Lung (tissue), 10 donors: ENCODE measurements around the gene FBXW10B. TPM values are rescaled to one million over a fixed set of nuclear protein-coding genes. Genes with fewer than 3 reads are reported as not detected.
"Not testable (repeated sequence)": the region's sequence is repeated elsewhere in the genome, so short reads cannot be mapped to it uniquely, and the experiment has no call there.

ENCODE experiments used
- ATAC-seq: fragments of 200-7000 bp; cut with Tn5 transposase; one replicate; pipeline ENCODE4 v1.9.1; 2020; ENCODE audit warnings: moderate number of reproducible peaks; ENCODE audit not compliant: insufficient read depth, low FRiP score
- DNase-seq, 3 donors: peaks; one replicate each; pipeline ENCODE4 v3.0.0-alpha.2; 2013 to 2017
- H3K27ac ChIP-seq, 2 donors: one replicate each; pipeline ENCODE4 v1.5.1; 2013; ENCODE audit warnings: mild to moderate bottlenecking in 2 of 2, moderate library complexity in 2 of 2, control low read depth in 1 of 2, inconsistent platforms in 1 of 2, low read depth in 1 of 2, low read length in 1 of 2
- H3K27me3 ChIP-seq, 3 donors: one replicate each; pipeline ENCODE4 v1.5.1; 2013; ENCODE audit warnings: low read length in 2 of 3; ENCODE audit not compliant: control insufficient read depth in 3 of 3, insufficient read depth in 3 of 3
- H3K36me3 ChIP-seq, 4 donors: one replicate each; pipeline ENCODE4 v1.5.1; 2013; ENCODE audit warnings: low read length in 4 of 4, mild to moderate bottlenecking in 1 of 4, moderate library complexity in 1 of 4; ENCODE audit not compliant: control insufficient read depth in 4 of 4, insufficient read depth in 4 of 4
- H3K4me1 ChIP-seq, 5 donors: one replicate each; pipeline ENCODE4 v1.5.1; 2013; ENCODE audit warnings: low read length in 5 of 5, mild to moderate bottlenecking in 2 of 5, moderate library complexity in 1 of 5; ENCODE audit not compliant: control insufficient read depth in 5 of 5, insufficient read depth in 5 of 5
- H3K4me3 ChIP-seq: one replicate; pipeline ENCODE4 v1.5.1; 2013; ENCODE audit warnings: mild to moderate bottlenecking, control low read depth, moderate library complexity
- H3K9ac ChIP-seq, 2 donors: one replicate each; pipeline ENCODE4 v1.5.1; 2013; ENCODE audit warnings: low read length in 2 of 2, control low read depth in 1 of 2; ENCODE audit not compliant: insufficient read depth in 1 of 2
- H3K9me3 ChIP-seq, 4 donors: one replicate each; pipeline ENCODE4 v1.5.1; 2013; ENCODE audit warnings: low read length in 3 of 4, mild to moderate bottlenecking in 1 of 4, moderate library complexity in 1 of 4; ENCODE audit not compliant: control insufficient read depth in 4 of 4, insufficient read depth in 3 of 4
- WGBS, 2 donors: extraction: QIAGEN DNeasy Blood & Tissue Kit; methylation state at CpG; one replicate each; pipeline ENCODE4 v1.1.7; 2013; 5-methylcytosine and 5-hydroxymethylcytosine counted together
- polyA plus RNA-seq, 2 donors: library from polyadenylated mRNA; stranded (reverse); fragments of 200-250 nt; gene quantifications; one replicate each; pipeline ENCODE4 v1.2.1, GENCODE V29; 2013
- total RNA-seq, 2 donors: library from RNA; depleted of rRNA in 1 of 2; stranded (reverse); fragments of >200 nt in 1 of 2; gene quantifications; one replicate each; pipeline ENCODE4 v1.2.1, GENCODE V29; 2014 to 2021
- donor health status: Bipolar disorder and iron deficiency.
- donor health status: healthy.
- donor health status: DM: yes; HTN: yes; CAD: no.

Gene FBXW10B
- total and polyA plus RNA-seq, 4 donors: 1.00 to 2.4 (median 1.3) TPM

DNA sequence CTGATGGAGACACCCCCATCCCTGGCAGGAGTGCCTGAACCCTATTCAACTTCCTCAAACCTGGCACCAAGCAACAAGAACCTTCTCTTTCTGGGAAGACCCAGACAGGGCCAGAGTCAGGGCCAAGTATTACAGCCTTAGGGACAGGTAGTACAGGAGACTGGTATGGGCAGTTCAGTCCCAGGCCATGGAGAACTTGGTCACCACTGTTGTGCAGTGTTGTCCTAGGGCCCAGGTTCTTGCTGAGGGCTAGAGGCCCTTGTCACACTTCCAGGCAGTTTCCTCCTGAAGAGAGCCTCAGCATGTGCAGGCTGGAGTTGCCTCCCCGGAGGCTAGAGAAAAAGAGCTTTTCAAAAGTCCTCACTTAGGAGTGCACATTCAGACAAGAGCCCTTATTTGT lies 28.7 kb downstream of the FBXW10B start:
- not testable (repeated sequence) for H3K36me3 ChIP-seq, H3K4me1 ChIP-seq, H3K27me3 ChIP-seq, H3K9me3 ChIP-seq, ATAC-seq, H3K4me3 ChIP-seq, H3K9ac ChIP-seq, DNase-seq, H3K27ac ChIP-seq
- WGBS, 2 donors: 41 to 85% methylated on average over 1 of the region's 1 CpG

DNA sequence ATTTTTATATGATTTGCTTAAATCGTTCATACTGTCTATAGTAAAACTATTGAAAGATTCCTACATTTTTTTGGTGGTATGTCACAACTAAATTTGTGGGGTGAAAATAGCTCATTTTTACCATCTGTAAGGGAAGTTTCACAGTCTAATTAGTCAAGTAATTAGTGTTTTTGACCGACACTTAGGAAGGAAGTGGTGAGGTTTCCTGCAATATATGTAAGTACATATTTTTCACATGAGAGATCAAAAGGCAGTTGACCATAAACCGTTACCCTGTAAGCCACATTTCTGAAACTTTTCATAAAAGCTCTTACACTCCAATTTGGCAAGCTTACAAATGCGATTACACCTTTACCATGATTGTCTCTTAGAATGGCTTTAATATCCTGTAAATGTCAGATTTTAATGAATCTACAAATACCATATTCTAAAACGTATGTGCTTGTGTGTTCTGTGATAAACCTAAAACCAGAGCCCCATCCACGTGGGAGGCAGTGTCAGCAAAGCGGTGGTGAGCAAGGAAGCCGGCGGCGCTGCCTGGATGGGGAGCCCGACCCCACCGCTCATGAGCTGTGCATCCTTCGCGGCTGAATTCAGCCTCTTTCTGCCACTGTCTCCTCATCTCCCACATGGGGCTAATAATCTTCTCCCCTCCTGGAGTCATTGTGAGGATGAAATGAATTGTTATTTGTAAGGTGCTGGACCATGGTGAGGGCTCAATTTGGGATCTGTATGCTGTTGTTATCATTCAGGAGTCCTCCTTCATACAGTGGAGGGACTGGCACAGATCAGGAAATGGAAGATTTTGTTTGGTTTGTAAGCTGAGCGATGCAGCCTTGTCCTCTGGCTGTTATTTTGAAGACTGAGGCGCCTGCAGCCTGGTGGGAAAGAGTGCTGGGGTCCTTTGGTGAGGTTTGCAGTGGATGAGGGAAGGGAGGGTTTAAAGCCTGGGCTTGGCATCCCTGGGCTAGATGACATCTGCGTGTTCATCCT lies 29.7 kb downstream of the FBXW10B start:
- ATAC-seq, DNase-seq, H3K36me3 ChIP-seq, H3K27ac ChIP-seq, H3K4me3 ChIP-seq, H3K9me3 ChIP-seq, H3K4me1 ChIP-seq, H3K9ac ChIP-seq, H3K27me3 ChIP-seq: not testable (repeated sequence)
- WGBS, 2 donors: 35 to 60% methylated on average over 12 to 13 of the region's 17 CpGs

DNA sequence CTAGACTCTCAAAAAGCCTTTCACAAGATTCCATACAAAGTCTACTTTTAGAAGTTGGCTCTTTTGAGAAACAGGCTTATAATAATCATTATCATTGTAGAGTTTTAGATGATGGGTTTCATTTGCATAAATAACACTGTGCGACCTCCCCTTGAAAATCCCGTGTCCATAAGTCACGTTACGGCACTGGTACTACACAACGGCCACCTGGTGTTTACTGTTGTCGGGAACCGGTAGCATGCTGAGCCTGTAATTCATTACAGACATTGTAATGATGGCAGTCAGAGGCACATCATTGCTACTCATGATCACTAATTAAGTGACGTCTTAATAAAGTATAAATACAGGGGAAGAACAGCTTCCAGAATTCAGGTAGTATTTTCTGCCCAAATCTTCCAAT lies 31.5 kb downstream of the FBXW10B start:
- ATAC-seq, H3K9me3 ChIP-seq, H3K27me3 ChIP-seq, H3K4me1 ChIP-seq, H3K36me3 ChIP-seq, DNase-seq, H3K27ac ChIP-seq, H3K4me3 ChIP-seq, H3K9ac ChIP-seq: not testable (repeated sequence)
- 84% methylated on average over 8 of the region's 8 CpGs for WGBS, 2 donors

DNA sequence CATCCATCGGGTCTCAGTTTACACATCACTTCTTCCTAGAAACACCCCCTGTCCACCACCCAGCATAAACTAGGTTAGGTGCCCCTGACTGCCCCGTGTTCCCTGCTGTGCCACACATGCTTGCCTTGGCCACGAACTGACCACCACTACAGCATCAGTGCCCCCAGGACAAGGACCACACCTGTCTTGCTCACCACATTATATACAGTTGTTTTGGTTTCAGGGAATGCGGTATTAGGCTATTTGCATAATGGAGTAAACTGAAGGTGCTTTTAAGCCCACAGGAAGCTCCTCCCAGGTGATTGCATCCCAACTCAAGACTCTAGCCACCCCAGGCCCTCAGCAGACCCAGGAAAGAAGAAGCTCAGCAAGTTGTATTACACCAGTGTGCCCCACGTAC lies 36.2 kb downstream of the FBXW10B start:
- WGBS, 2 donors: 57 to 75% methylated on average over 2 to 3 of the region's 5 CpGs
- H3K36me3 ChIP-seq, ATAC-seq, H3K9ac ChIP-seq, H3K27me3 ChIP-seq, DNase-seq, H3K9me3 ChIP-seq, H3K4me3 ChIP-seq, H3K4me1 ChIP-seq, H3K27ac ChIP-seq: not testable (repeated sequence)

DNA sequence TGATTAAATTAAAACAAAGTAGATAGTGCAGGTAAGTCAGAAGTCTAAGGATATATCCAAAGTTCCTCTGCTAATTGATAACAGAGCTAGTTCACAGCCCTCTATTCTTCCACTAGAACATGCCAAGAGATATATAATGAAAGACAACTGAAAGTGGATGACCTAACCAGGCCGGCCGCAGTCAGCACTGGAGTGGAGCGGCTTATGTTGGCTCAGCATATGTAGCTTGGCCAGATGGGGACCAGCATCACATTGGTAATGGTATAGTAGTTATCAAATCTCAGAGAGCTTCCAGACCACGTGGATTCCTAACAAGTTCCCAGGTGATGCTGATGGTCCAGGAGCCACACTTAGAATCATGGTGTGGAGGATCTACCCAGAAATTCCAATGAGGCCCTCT lies 38.0 kb downstream of the FBXW10B start:
- H3K9ac ChIP-seq, H3K4me3 ChIP-seq, H3K36me3 ChIP-seq, H3K9me3 ChIP-seq, DNase-seq, ATAC-seq, H3K27me3 ChIP-seq, H3K4me1 ChIP-seq, H3K27ac ChIP-seq: not testable (repeated sequence)
- WGBS, 2 donors: 100% methylated on average over 3 to 4 of the region's 4 CpGs

DNA sequence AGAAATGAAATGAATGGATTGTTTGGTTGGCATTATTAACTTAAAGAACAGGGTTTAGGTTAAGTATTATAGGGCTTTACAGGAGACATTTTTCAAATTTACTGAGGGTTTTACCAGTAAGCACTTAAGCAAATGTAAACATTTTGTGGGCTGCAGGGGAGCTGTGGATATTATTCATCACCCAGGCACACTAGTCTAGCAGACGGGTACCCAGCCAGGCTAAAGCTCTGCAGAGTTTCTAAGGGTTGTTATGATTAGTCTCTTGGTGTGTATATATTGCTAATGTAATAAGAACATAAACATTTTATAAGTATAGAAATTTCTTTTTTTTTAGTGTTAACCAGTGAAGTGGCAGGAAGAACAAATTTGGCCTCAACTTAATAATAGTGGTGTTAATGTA lies 42.7 kb downstream of the FBXW10B start:
- WGBS, 2 donors: no CpG with 5 or more reads among the region's 1 CpG
- DNase-seq: not testable (repeated sequence)

DNA sequence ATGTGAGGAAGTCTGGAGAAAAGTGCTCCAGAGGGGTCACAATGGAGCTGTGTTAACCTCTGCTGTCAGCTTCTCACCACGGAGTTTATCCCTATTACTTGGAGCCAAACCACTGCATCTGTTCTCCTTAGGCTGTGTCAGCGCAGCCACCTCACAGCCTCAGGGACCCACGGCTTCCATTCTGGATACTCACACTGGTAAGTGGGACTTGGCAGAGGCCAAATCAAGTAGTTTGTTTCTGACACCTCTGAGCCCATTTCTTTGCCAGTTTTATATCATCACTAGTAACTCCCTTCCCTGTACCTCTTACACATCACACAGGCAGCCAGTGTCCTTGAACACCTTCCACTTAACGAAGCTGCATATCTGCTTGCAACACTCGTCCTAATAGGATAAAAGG lies 44.8 kb downstream of the FBXW10B start:
- H3K27ac ChIP-seq, H3K27me3 ChIP-seq, H3K36me3 ChIP-seq, H3K4me1 ChIP-seq, H3K9me3 ChIP-seq, H3K4me3 ChIP-seq, ATAC-seq, DNase-seq, H3K9ac ChIP-seq: not testable (repeated sequence)
- WGBS, 2 donors: 96 to 98% methylated on average over 2 of the region's 5 CpGs

More for the DNA sequence above, 42.7 kb downstream of the FBXW10B start:
- H3K36me3 ChIP-seq, H3K4me3 ChIP-seq, H3K27me3 ChIP-seq, H3K4me1 ChIP-seq, H3K27ac ChIP-seq, H3K9me3 ChIP-seq, ATAC-seq, H3K9ac ChIP-seq: not testable (repeated sequence)

DNA sequence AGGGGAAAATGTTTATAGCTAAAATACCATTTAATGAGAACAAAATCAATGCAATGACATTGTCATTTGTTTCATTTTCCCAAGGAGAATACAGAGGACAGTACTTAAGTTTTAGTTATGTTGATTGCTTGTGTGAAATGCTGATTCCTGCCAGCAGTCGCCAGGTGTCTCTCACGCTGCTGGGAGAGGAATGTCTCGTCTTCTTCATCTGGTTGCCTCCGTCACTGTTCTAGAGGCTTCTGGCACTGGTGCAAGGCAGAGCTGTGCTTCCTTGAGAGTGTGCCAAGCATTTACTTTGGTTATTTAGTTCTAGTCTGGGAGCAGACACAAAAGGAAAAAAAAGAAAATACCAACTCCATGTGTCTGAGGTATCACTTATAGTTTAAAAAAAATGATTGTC lies 45.6 kb downstream of the FBXW10B start:
- H3K4me1 ChIP-seq, H3K9ac ChIP-seq, H3K9me3 ChIP-seq, H3K36me3 ChIP-seq, H3K4me3 ChIP-seq, H3K27me3 ChIP-seq, H3K27ac ChIP-seq, ATAC-seq: not testable (repeated sequence)
- peak in 2 of 3 donors; percentile 39 to 44 for DNase-seq
- WGBS, 2 donors: 56 to 69% methylated on average over 4 of the region's 4 CpGs
